Measurements from ENCODE around the gene MRPL16.
"Not testable (repeated sequence)": the region's sequence is repeated elsewhere in the genome, so short reads cannot be mapped to it uniquely, and the experiment has no call there.

MRPL16 gene

GRCh38 chr11:59815754-59816153 is 5.2 kb upstream of the MRPL16 start:
- H3K4me3 ChIP-seq (ENCODE audit: low read length): no peak overlapping the region
- DNase-seq (ENCODE audit: low read depth, low spot score): no peak

- H3K4me3 ChIP-seq (ENCODE audit: low read length): peak overlapping the region; percentile 53
- DNase-seq (ENCODE audit: low read depth, low spot score): peak; percentile 46
Observed at GRCh38 chr11:59814021-59814420, 3.4 kb upstream of the MRPL16 start.

DNA sequence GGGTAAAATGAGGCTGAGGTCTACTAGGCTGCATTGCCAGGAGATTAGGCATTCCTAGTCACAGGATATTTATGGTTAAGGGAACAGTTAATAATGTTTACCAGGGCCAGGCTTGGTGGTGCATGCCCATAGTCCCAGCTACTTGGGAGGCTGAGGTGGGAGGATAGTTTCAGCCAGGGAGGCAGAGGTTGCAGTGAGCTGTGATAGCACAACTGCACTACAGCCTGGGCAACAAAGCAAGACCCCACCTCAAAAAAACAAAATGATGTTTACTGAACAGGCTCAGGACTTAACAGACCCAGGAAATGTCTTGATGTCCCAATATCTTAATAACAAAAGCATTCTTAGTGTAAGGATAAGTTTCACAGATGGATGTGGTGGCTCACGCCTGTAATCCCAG is 2.8 kb upstream of the MRPL16 start:
- no peak overlapping the region for H3K4me3 ChIP-seq (ENCODE audit: low read length)
- no peak for DNase-seq (ENCODE audit: low read depth, low spot score)

DNA sequence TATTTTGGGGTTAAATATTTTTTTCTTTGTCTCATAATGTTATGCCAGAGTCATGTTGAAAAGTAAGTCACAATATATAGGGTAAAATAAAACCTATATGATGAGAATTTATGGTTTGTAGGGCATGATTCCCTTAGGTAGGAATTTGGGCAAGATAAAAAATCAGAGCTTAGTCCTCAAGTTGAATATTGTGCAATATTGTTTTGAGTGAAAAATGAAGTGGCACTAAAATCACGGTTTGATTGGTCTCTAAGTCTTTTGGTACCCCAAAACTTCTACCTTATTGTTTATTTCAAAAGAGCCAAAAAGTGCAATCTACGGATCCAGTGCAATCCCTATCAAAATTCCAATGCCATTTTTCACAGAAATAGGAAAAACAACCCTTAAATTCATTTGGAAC is 1.6 kb upstream of the MRPL16 start:
- H3K4me3 ChIP-seq (ENCODE audit: low read length): no peak overlapping the region
- no peak for DNase-seq (ENCODE audit: low read depth, low spot score)

GRCh38 chr11:59810911-59811259 is 307 bp upstream of the MRPL16 start:
- no peak for DNase-seq (ENCODE audit: low read depth, low spot score)
- H3K4me3 ChIP-seq (ENCODE audit: low read length): peak overlapping the region; percentile 97

- H3K4me3 ChIP-seq (ENCODE audit: low read length): no peak overlapping the region
- no peak for DNase-seq (ENCODE audit: low read depth, low spot score)
Observed at GRCh38 chr11:59807047-59807610, 3.4 kb downstream of the MRPL16 start.

DNA sequence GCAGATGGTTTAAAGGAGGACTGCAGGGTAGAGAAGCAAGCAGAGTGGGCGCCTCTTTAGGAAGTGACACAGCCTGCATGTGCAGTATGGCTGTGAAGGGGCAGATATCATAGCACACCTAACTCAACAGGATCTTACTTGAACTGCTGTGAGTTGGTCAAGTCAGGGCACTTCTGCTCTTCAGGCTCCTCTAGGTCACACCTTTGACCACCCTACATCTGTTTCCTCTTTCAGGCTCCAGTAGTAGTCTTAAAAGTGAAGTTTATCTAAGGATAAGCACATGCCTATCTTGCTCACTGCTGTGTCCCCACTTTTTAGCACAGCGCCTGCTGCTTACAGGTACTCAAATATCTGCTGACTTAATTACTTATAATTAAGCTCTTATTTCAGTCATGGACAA is 6.5 kb downstream of the MRPL16 start:
- H3K4me3 ChIP-seq (ENCODE audit: low read length): no peak overlapping the region
- no peak for DNase-seq (ENCODE audit: low read depth, low spot score)

DNA sequence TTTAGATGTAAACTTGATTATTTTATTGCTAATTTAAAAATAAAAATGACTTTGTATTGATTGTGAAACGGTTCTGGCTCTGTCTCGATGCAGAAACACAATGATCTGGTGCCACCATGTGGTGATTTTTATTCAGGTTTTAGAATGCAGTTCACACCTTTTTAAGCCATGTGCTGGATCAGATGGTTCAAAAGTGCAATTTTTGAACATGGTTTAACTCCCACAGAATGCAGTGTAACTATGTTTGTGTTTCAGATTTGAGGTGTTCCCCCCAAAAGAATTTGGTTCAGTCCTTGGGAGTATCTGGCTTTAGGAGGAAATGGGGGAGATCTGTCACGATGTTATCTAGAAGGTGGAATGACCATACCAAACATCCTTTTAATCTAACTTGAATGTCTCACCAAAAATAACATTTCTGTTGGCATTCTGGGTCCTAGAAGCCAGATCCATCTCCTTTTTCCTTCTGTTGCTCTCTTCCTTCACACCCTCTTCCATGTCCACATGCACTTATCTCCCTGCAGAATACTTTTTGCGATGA is 7.9 kb downstream of the MRPL16 start:
- peak; percentile 59 for DNase-seq (ENCODE audit: low read depth, low spot score)
- H3K4me3 ChIP-seq (ENCODE audit: low read length): no peak overlapping the region

DNA sequence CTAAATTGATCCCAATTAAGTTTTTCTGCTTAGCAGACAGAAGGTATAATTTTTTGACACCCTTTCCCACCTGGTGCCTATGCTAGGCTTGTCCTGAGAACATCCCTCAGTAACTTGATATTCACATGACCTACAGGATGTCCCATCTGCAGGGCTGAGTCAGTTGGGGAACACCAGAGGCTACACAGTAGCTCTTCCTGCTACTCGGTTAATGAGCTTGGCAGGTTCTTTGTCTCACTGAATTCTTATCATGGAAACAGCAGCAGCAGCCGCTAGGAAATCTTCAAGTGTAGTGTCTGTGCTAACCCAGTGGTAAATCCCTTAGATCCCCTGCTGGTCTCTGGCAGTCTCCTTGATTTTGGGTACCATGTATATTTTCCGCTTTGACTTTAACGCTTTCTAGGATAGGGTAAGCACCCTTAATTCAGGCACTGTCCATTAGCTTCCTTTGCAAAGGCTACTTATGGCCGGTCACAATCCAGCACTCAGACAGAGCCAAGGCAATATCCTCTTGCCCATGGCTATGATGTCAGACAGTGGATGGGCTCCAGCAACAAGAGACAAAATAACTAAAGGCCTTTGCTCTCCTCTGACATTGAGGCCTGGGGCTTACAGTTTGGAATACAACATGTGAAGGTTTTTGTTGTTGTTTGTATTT is 8.5 kb downstream of the MRPL16 start:
- no peak overlapping the region for H3K4me3 ChIP-seq (ENCODE audit: low read length)
- no peak for DNase-seq (ENCODE audit: low read depth, low spot score)

DNA sequence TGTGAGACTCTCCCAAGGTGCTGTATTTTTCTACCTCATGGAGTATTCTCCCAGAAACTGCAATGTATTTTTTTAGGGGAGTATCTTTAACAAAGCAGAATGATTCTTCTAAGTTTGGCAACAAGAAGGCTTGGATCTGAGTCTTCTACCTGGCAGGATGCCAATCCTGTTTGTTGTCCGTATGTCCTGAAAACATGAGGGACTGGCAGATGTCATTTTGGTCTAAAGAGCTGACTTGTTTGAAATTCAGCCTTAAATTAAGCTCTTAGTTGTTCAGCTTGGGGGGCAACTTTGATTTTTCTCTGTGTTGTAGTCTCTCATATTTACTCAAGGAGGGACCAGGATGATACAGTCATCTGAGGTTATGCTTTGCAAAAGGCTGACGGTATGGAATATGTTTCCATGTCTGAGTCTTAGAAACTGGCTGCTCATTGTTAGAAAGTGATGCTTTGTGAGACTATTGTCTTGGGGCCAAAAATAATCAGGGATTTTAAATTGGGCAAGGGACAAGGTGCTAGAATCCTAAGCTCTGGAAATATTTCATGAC is 9.3 kb downstream of the MRPL16 start:
- no peak for DNase-seq (ENCODE audit: low read depth, low spot score)
- H3K4me3 ChIP-seq (ENCODE audit: low read length): no peak overlapping the region

DNA sequence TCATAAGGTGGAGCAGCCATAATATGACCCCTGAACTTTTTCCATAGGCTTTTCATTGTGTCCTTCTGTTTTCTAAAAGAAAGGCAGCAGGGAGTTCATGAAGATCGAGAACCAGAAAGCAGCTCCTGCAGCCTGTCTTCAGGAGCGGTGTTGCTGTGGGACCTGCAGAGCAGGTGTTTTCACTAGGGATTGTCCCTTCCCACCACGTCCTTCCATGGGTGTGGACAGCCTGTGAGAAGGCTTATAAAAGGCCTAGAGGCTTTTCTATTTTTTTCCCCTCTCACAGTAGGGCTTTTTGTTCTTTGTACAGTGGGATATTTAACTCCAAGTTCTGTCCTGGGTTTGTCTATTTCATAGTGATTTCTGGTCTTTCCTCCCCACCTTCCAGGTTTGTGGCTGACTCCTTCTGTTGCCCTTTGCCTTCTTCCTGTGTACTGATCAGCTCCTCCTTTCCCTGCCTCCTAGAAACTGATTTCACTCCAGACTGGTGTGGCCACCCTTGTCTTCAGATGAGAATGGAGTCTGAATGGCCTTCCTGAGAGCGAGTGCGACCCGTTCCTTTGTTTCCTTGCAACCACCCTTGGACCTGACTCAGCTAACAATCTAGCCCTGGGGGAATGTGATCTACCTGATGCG is 10.1 kb downstream of the MRPL16 start:
- H3K4me3 ChIP-seq (ENCODE audit: low read length): no peak overlapping the region
- DNase-seq (ENCODE audit: low read depth, low spot score): no peak

DNA sequence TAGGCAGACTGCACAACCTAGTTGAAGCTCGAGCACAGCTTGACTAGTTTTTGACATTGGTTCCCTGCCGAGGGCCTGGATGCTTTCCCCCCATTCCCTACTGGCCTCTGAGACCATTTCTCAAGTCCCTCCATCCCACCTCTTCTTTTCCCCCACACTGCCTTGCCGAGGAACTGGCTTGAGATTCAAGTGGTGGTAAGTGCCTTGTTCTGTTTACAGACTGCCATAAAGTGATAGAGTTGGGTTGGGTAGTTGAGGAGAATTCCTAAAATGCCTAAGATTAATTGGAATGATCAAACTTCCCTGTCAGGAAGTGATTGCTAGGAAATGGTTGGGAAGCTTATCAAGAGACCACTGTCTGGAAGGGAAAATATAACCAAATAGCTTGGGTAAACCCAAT is 16.2 kb downstream of the MRPL16 start:
- no peak overlapping the region for H3K4me3 ChIP-seq (ENCODE audit: low read length)
- DNase-seq (ENCODE audit: low read depth, low spot score): no peak

DNA sequence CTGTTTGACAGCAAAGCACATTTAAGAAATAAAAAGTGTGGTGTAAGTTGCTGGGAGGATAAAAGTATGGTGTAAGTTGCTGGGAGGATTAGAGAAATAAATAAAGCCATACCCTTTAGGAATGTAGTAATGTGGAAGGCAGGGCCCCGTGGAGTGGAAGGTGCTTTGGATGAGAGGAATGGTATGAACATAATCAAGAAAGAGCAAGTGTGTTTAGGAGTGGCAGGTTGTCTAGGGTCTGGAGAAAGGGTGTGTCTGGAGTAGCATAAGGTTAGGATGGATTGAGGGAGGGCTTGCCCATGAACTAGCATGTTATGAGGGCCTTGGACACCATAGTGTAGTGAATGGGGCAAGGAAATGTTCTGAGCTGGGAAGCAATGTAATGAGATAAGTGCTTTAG is 18.1 kb downstream of the MRPL16 start:
- no peak overlapping the region for H3K4me3 ChIP-seq (ENCODE audit: low read length)
- no peak for DNase-seq (ENCODE audit: low read depth, low spot score)

- H3K4me3 ChIP-seq (ENCODE audit: low read length): no peak overlapping the region
- DNase-seq (ENCODE audit: low read depth, low spot score): no peak
Observed at GRCh38 chr11:59791639-59792038, 18.9 kb downstream of the MRPL16 start.

DNA sequence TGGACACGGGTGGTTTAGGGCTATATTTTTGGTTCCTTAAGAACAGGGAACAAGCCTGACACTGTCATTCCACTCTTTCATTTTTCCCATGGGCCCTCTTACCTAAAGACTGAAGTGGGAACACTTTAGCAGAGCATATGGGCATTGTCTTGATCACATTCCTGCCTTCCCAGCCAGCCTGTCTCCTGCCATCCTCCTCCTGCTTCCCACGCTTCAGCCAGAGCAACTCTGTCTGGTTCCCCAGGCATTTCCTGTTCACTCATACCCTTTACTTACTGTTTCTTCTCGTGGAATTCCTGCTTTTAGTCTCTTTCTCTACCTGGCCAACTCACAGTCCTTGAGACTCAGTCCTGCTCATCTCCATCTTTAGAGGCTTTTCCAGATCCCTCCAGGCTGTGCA is 22.8 kb downstream of the MRPL16 start:
- DNase-seq (ENCODE audit: low read depth, low spot score): no peak
- no peak overlapping the region for H3K4me3 ChIP-seq (ENCODE audit: low read length)

GRCh38 chr11:59787255-59787588 is 23.4 kb downstream of the MRPL16 start:
- no peak for DNase-seq (ENCODE audit: low read depth, low spot score)
- no peak overlapping the region for H3K4me3 ChIP-seq (ENCODE audit: low read length)

DNA sequence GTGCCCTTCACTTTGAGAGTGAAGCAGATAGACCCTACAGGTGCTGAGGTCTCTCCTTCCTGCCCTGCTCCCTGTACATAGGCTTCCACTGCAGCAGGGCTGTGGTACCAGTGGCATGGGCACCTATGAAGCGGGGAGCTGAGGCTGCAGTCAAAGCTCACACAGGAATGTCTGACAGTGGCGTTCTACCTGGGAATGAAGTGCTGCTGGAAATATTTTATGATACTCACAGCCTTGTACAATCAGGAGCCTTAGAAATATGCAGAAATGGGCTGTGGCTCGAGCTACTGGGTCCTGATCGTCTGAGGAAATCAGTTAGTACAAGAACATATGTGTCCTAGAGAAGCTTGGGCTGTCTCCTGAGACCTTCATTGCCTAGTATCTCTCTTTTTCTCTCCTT is 24.8 kb downstream of the MRPL16 start:
- no peak overlapping the region for H3K4me3 ChIP-seq (ENCODE audit: low read length)
- no peak for DNase-seq (ENCODE audit: low read depth, low spot score)

DNA sequence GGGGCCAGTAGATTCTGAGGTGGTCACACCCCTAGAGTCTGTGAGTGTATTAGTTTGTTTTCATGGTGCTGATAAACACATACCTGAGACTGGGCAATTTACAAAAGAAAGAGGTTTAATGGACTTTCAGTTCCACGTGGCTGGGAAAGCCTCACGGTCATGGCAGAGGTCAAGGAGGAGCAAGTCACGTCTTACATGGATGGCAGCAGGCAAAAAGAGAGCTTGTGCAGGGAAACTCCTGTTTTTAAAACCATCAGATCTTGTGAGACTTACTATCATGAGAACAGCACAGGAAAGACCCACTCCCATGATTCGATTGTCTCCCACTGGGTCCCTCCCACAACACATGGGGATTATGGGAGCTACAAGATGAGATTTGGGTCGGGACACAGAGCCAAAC is 26.1 kb downstream of the MRPL16 start:
- not testable (repeated sequence) for DNase-seq (ENCODE audit: low read depth, low spot score); H3K4me3 ChIP-seq (ENCODE audit: low read length)

DNA sequence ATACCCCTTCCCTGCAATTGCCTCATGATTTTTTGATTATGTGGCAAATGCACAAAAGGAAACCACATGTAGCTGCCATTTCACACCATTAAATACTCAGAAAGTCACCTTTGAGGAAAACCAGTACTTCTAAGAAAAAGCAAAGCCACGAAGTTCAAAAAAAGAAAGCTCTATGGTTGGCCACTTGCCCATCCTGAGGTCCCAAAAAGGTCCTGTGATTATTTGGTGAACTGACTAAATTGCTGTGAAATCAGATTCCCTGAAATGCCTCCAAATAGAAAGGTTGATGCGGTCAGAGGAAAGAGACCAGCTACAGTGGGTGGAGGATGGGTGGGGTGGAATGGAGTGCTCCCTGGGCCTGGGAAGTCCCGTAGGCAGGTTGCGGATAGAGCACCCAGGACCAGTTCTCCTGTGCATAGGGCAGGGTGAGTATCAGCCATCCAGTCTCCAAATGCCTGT is 26.9 kb downstream of the MRPL16 start:
- DNase-seq (ENCODE audit: low read depth, low spot score): no peak
- no peak overlapping the region for H3K4me3 ChIP-seq (ENCODE audit: low read length)

DNA sequence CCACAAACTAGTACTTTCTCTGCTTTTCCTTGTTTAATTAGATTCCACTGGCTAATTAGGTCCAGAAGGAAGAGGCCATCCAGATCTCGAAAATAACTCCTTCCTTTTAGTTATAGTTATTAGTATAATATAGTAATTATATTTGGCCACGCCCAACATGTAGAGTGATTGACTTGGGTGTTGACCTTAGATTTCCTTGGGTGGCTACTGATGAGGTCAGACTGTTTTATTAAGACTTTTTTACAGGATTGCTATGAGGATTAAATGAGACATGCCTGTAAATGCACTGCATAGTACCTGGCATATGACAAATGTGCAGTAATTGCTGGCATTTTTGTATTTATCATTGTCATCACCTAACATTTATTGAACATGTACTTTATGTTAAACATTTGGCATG is 28.5 kb downstream of the MRPL16 start:
- no peak for DNase-seq (ENCODE audit: low read depth, low spot score)
- H3K4me3 ChIP-seq (ENCODE audit: low read length): no peak overlapping the region

GRCh38 chr11:59779487-59779886 is 31.1 kb downstream of the MRPL16 start:
- no peak for DNase-seq (ENCODE audit: low read depth, low spot score)
- H3K4me3 ChIP-seq (ENCODE audit: low read length): no peak overlapping the region
